NCI-H2196 (cell line): ENCODE results near the gene DLG1.
"Not testable (repeated sequence)": the region's sequence is repeated elsewhere in the genome, so short reads cannot be mapped to it uniquely, and the experiment has no call there.

Source experiments
- DNase-seq: peaks from one replicate; lab custom pipeline; 2025; ENCODE audit not compliant: unreplicated experiment; lab: John Stamatoyannopoulos, UW

The DLG1 gene

GRCh38 chr3:197035577-197035976 lies 262.8 kb downstream of the DLG1 start:
- no peak for DNase-seq

GRCh38 chr3:197034778-197035177 lies 263.6 kb downstream of the DLG1 start:
- not testable (repeated sequence) for DNase-seq

DNA sequence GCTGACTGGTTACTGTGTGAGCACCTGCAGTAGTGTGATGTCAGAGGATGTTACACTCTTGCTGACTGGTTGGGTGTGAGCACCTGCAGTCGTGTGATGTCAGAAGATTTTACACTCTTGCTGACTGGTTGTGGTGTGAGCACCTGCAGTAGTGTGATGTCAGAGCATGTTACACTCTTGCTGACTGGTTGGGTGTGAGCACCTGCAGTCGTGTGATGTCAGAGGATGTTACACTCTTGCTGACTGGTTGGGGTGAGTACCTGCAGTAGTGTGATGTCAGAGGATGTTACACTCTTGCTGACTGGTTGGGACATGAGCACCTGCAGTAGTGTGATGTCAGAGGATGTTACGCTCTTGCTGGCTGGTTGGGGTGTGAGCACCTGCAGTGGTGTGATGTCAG lies 264.6 kb downstream of the DLG1 start:
- not testable (repeated sequence) for DNase-seq

DNA sequence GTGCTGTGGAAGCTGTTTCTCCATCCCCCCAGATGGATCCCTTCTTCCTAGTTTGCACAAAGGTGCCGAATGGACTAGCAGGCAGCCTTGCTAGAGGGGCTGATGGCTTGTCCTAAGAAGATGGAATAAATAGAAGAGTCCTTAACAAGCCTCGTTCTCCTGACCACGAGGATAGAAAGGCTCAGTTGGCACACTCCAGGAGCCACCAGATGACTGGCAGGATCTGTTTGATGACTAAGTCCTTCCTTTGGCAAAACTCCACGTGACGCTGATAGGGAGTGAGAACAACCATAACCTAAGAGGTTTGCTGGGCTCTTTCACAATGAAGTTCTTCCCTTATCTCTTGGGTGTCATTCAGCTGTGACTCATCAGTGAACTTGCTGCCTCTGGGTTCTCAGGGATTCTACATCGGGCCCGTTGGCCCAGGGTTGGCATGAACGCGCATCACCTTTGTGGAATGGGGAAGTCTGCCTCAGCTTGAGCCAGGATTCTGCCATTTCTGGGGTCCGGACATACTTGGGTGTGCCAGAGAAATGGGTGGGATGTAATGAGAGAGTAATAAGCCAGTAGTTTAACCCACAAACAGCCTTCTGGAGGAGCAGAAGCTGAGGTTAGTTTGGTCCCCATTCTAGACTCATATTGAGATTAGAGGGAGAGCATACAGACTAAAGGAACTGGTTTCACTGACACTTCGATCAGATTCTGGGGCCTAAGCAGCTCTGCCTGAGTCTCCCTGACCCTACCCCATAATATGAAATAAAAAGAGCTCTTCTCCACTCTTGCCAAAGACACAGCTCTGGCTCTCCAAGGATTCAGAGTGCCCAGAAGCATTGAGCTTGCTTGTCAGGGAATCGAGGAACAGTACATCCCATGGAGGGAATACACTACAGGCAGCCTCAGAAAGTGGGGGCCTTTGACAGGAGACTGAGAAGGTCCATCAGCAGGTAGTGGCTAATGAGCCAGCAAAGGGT lies 266.8 kb downstream of the DLG1 start:
- no peak for DNase-seq

- no peak for DNase-seq
These were observed 267.8 kb downstream of the DLG1 start for GRCh38 chr3:197030379-197031314.

- peak; percentile 92 for DNase-seq
These were observed 268.8 kb downstream of the DLG1 start, which contains the start of gene MELTF for GRCh38 chr3:197029511-197030167. Gene MELTF, minus strand, starts transcription at chr3:197029817. Its CDS starts 115 bp downstream, at chr3:197029702.

DNA sequence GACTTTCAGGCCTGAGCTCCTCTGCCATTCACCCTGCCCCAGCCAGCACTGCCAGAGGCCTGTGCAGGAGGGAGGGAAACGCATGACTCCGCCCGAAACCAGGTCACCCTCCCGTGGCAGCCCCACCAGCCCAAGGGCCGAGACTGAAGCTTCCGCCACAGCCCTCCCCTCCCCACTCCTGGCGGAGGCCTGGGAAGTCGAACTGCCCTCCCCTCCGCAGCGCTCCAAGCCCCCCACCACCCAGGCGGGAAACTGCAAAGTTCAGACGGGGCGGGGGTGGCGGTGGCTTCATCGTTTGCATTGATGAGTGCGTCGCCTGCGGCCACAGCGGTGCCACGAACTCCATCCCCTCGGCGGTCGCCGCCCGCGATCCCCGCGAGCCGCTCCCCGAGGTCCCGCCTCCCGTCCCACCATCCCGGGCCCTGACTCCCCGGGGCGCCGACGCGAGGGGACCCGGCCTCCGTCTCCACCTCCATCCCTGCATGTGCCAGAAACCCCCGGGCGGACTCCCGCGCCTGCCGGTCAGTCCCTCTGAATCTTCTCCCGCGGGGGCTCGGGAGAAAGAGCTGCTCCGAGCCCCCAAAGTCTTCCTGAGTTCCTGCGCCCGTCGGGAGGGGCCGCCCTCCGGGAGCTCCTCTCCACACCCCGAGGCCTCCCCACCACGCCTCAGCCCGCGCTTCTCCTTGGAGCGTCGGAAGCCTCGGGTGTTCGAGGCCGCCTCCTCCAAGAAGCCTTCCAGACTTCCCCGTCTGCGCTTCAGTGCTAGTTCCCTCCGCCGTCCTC lies 269.5 kb downstream of the DLG1 start:
- no peak for DNase-seq

DNA sequence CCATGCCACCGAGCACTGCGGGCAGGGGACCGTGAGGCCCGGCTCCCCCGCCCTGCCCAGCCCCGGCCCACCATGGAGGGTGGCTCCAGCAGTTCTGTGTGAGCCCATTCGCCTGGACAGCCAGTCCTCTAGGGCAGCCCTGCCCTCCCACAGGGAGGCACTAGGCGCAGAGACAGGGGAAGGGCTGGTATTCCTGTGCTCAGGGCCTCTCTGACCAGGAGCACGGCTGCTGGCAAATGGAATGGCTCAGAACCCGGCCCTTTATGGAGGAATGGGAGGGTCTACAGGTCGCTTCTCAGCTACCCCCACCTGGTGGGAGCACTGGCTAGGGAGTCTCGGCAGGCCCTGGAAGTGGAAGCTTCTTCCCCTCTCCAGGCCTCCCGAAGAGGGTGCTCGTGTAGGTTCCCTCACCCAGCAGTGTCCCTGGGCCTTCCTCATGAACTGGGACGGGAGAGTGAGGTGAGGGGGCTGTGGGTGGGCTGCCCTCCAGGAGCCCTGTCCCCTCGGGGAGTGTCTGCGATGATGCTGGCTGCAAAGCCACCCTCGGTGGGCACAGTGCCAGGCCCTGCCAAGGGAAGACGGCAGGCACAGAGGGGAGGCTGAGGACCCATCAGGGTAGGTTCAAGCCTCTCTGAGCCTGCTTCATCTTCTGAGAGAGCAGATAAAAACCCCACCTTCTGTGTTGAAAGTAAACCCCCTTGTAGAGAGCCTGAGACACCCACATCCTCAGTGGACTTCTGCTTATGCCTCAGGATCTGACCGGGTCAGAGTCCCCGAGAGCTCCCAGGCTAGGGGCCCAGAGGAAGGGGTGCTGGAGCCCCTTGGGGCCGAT lies 270.3 kb downstream of the DLG1 start:
- no peak for DNase-seq

- no peak for DNase-seq
These were observed 271.1 kb downstream of the DLG1 start for GRCh38 chr3:197027151-197027895.

GRCh38 chr3:197026481-197026866 lies 271.9 kb downstream of the DLG1 start:
- DNase-seq, result no peak

GRCh38 chr3:197025736-197026480 lies 272.5 kb downstream of the DLG1 start:
- DNase-seq, result no peak

GRCh38 chr3:197024881-197025735 lies 273.3 kb downstream of the DLG1 start:
- no peak for DNase-seq

DNA sequence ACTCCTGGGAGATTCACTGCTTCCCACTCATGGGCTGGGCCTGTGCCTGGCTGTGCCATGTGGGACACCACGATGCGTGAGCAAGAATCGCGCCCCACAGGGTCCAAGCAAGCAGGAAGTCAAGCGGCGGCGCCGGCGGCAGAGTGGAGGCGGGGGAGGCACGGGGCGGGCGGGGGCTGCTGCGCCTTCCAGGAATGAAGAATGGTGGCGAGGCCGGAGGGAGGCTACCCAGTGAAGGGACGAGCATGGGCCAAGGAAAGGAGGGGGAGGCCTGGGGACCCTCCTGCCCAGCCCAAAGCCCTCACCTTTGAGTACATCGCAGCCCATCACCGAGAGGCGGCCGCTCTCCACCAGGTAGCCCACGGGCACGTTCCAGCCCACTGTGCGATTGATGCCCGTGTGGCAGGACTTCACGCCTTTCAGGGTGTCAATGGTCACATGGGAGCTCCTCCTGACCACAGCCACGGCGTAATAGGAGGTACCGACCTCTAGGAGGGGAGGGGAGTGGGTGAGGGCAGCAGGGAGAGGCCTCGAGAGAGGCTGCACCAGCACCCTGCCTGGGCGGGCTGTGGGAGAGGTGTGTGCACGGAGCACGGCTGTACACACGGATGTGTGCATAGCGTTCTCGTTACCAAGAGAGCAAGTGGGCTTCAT lies 274.3 kb downstream of the DLG1 start:
- no peak for DNase-seq

GRCh38 chr3:197023241-197023997 lies 275.0 kb downstream of the DLG1 start:
- peak; percentile 56 for DNase-seq

DNA sequence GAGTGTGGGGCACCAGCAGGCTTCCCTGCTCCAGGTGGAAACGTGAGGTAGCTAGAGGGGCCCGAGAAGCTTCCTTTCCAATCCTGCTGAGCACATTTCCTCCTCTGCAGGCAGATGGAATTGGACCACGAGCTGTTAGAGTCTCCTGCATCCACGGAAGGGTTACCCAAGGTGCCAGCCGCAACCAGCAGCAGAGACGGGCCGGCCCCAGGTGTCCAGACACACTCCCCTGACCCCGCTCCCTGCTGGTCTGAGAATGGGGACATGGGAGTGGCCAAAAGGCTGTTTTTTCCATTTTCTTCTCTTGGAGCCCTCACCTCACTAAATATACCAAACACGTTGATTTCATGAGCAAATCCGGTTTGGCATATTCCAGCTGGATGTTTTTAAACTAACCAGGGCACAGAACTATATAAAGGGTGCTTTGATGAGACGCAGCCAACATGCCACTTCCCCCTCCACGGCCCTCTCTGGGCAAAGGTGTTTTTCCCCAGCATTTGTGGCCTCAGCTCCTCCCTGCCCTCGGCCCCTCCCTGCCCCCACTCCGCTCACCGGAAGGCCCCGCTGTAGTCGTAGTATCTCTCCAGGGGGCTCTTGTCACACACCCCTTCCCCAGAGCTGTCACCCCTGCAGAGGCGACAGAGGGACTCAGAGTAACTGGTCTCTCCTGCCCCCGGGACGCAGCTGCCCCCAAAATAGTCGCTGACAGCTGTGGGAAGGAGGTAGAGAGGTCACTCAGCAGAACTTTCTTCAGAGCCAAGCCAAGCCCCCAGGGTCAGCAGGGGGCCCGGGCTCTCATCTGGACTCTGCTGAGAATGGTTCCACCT lies 275.8 kb downstream of the DLG1 start:
- no peak for DNase-seq
